K562 (cell line): ENCODE measurements around the gene CNKSR3. TPM values are rescaled to one million over a fixed set of nuclear protein-coding genes. Genes with fewer than 3 reads are reported as not detected.

Experiments
- CBX1 ChIP-seq: sonication (generic); IDR thresholded peaks from 2 replicates; pipeline ENCODE4 v1.6.1; 2016; ENCODE audit warnings: antibody characterized with exemption, low read depth, mild to moderate bottlenecking
- CCNT2 ChIP-seq: IDR thresholded peaks from 2 replicates; pipeline ENCODE4 v1.6.1; 2011; ENCODE audit warnings: borderline replicate concordance, low read depth, mild to moderate bottlenecking, moderate library complexity, mixed read lengths, low read length; ENCODE audit not compliant: insufficient read length; ENCODE audit errors: extremely low read depth
- CEBPG ChIP-seq, 3 experiments: fragments of 200-800 bp in 1 of 3; sonication (Bioruptor generic) in 1 of 3; sonication (generic) in 1 of 3; formaldehyde crosslinking in 1 of 3; IDR thresholded peaks in 2 of 3; conservative IDR thresholded peaks in 1 of 3; 2 replicates each; pipeline versions ENCODE4 v1.6.1 to v1.8.0; 2016 to 2022; ENCODE audit warnings: missing compliant biosample characterization in 2 of 3, missing genetic modification characterization in 2 of 3, mild to moderate bottlenecking in 1 of 3, missing genetic modification reagents in 1 of 3
- ELF4 ChIP-seq: fragments of 450-650 bp; formaldehyde crosslinking; IDR thresholded peaks from 2 replicates; pipeline ENCODE4 v1.4.0; 2022; ENCODE audit warnings: missing genetic modification characterization
- EP400 ChIP-seq: fragments of 450-650 bp; IDR thresholded peaks from 2 replicates; pipeline ENCODE4 v1.6.1; 2017; ENCODE audit warnings: antibody characterized with exemption, mild to moderate bottlenecking, moderate library complexity
- ETV6 ChIP-seq, 3 experiments: fragments of 150-350 bp in 1 of 3; sonication (generic) in 1 of 3; formaldehyde crosslinking in 1 of 3; IDR thresholded peaks; 2 replicates each; pipeline versions ENCODE4 v1.6.1 to v1.8.0; 2014 to 2022; ENCODE audit warnings: borderline replicate concordance in 2 of 3, low read depth in 2 of 3, antibody characterized with exemption in 1 of 3, low read length in 1 of 3, mild to moderate bottlenecking in 1 of 3, missing genetic modification reagents in 1 of 3
- EWSR1 ChIP-seq: fragments of 450-650 bp; IDR thresholded peaks from 2 replicates; pipeline ENCODE4 v1.6.1; 2018; ENCODE audit warnings: borderline replicate concordance, mild to moderate bottlenecking, low read depth, moderate library complexity; ENCODE audit not compliant: partially characterized antibody
- HDAC6 ChIP-seq: IDR thresholded peaks from 2 replicates; pipeline ENCODE4 v1.6.1; 2012; ENCODE audit warnings: low read depth, mild to moderate bottlenecking, control low read depth, inconsistent platforms, low read length, moderate library complexity
- JUND ChIP-seq, 2 experiments: IDR thresholded peaks; 2 replicates in 1 of 2; 3 replicates in 1 of 2; pipeline ENCODE4 v1.6.1; 2011; ENCODE audit warnings: borderline replicate concordance in 2 of 2, low read depth in 2 of 2, low read length in 2 of 2, improper control_type of control experiment in 1 of 2, missing biosample characterization in 1 of 2, missing genetic modification characterization in 1 of 2, missing genetic modification reagents in 1 of 2
- NKRF ChIP-seq: fragments of 450-650 bp; IDR thresholded peaks from 2 replicates; pipeline ENCODE4 v1.6.1; 2016; ENCODE audit warnings: borderline replicate concordance
- NONO ChIP-seq, 2 experiments: fragments of 200-400 bp in 1 of 2; fragments of 450-650 bp in 1 of 2; formaldehyde crosslinking in 1 of 2; IDR thresholded peaks; 2 replicates each; pipeline ENCODE4 v1.6.1; 2017; ENCODE audit warnings: low read depth in 2 of 2, mild to moderate bottlenecking in 2 of 2, moderate library complexity in 2 of 2, low read length in 1 of 2
- POLR2AphosphoS5 ChIP-seq: IDR thresholded peaks from 2 replicates; pipeline ENCODE4 v1.6.1; 2011; ENCODE audit warnings: mild to moderate bottlenecking, low read depth, low read length, moderate library complexity; ENCODE audit not compliant: control insufficient read depth, insufficient read depth
- SPI1 ChIP-seq: IDR thresholded peaks from 2 replicates; pipeline ENCODE4 v1.6.1; 2011; ENCODE audit warnings: low read depth, low read length, control low read depth, borderline replicate concordance
- TSC22D4 ChIP-seq: fragments of 450-650 bp; IDR thresholded peaks from 2 replicates; pipeline ENCODE4 v1.6.1; 2016; ENCODE audit warnings: missing genetic modification characterization, missing biosample characterization, control low read depth
- ZBTB17 ChIP-seq: fragments of 450-650 bp; formaldehyde crosslinking; IDR thresholded peaks from 2 replicates; pipeline ENCODE4 v1.4.0; 2020; ENCODE audit warnings: mild to moderate bottlenecking
- ZNF764 ChIP-seq: fragments of 250-450 bp; sonication (Bioruptor Pico); IDR thresholded peaks from 2 replicates; pipeline ENCODE4 v1.4.0; 2020; ENCODE audit warnings: low read depth, mild to moderate bottlenecking, moderate library complexity
- polyA plus RNA-seq, 8 experiments: library from polyadenylated mRNA; depleted of rRNA in 4 of 8; stranded (reverse) in 5 of 8; unstranded in 3 of 8; fragments of >200 nt; fragmentation: Nextera tagmentation in 2 of 8; fragmentation: Illumina TruSeq in 1 of 8; extraction: Ambion mirVana in 2 of 8; extraction: Trizol in 1 of 8; gene quantifications; 2 replicates each; pipeline versions ENCODE4 v1.2.1 to v1.2.3, GENCODE V29; 2011 to 2014; ENCODE audit warnings: inconsistent platforms in 1 of 8, missing spikeins in 1 of 8
- total RNA-seq, 7 experiments: library from RNA; depleted of rRNA in 6 of 7; stranded (reverse); fragments of >200 nt in 6 of 7; fragmentation: Illumina TruSeq in 2 of 7; extraction: Trizol in 2 of 7; gene quantifications; 2 replicates each; pipeline versions ENCODE4 v1.2.1 to v1.2.3, GENCODE V29; 2011 to 2021; ENCODE audit warnings: low replicate concordance in 1 of 7
- TF ChIP-seq, protein P1 (sequence below): sonication (generic); formaldehyde crosslinking; IDR thresholded peaks from 2 replicates; pipeline ENCODE4 v1.8.0; 2023; ENCODE audit warnings: missing genetic modification reagents, mild to moderate bottlenecking, borderline replicate concordance
- TF ChIP-seq, protein P2 (sequence below): fragments of 250-450 bp; sonication (Bioruptor Pico); IDR thresholded peaks from 2 replicates; pipeline ENCODE4 v1.8.0; 2022; ENCODE audit warnings: moderate library complexity, mild to moderate bottlenecking, inconsistent platforms

The CNKSR3 gene
- total and polyA plus RNA-seq, 9 of the 15 experiments (the other 6 are each of a cell fraction or from before 2014, with no cell fraction given), result 4.5 to 29.6 (median 9.5) TPM

DNA sequence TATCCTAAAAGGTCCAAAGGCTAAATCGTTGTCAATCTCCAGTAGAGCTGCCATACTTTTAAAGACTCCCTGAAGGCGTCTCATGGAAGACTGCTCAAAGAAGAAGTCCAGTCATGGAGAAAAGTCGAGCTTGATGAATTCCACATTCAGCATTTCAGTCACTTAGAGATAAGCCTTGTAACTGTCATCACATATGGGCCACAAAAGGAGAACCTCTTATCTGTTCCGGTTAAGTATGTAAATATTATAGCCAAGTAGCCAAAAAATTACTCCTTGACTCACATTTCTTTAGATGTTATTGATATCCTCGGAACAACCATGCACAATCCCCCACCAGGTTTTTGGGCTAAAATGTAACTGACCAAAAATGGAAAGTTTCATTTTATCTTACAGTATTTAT lies 9.8 kb upstream of the CNKSR3 start (continued):
- 0 out of 4 replicates have a peak, but pooled peaks of 1 of the 2 experiments have one; percentile 48 for TF ChIP-seq ETV6 (IDR thresholded peaks at IDR 0.05; ENCODE audit: borderline replicate concordance in 1 of 2, low read depth in 2 of 2, low read length in 1 of 2)
- no peak for TF ChIP-seq ETV6 (CRISPR knock-in tag; IDR thresholded peaks at IDR 0.05; ENCODE audit: borderline replicate concordance)
- no peak for TF ChIP-seq NKRF
- TF ChIP-seq EP400, result peak; percentile 57
- TF ChIP-seq CEBPG (CRISPR knock-in tag; IDR thresholded peaks at IDR 0.05), result no peak
- no peak for TF ChIP-seq CEBPG (tag; conservative IDR thresholded peaks at IDR 0.05 in 1 of 2, IDR thresholded peaks at IDR 0.05 in 1 of 2)
- TF ChIP-seq CCNT2, result peak; percentile 83
- TF ChIP-seq ZBTB17 (CRISPR knock-in tag), result no peak
- no peak for TF ChIP-seq EWSR1
- TF ChIP-seq, protein P1, sequence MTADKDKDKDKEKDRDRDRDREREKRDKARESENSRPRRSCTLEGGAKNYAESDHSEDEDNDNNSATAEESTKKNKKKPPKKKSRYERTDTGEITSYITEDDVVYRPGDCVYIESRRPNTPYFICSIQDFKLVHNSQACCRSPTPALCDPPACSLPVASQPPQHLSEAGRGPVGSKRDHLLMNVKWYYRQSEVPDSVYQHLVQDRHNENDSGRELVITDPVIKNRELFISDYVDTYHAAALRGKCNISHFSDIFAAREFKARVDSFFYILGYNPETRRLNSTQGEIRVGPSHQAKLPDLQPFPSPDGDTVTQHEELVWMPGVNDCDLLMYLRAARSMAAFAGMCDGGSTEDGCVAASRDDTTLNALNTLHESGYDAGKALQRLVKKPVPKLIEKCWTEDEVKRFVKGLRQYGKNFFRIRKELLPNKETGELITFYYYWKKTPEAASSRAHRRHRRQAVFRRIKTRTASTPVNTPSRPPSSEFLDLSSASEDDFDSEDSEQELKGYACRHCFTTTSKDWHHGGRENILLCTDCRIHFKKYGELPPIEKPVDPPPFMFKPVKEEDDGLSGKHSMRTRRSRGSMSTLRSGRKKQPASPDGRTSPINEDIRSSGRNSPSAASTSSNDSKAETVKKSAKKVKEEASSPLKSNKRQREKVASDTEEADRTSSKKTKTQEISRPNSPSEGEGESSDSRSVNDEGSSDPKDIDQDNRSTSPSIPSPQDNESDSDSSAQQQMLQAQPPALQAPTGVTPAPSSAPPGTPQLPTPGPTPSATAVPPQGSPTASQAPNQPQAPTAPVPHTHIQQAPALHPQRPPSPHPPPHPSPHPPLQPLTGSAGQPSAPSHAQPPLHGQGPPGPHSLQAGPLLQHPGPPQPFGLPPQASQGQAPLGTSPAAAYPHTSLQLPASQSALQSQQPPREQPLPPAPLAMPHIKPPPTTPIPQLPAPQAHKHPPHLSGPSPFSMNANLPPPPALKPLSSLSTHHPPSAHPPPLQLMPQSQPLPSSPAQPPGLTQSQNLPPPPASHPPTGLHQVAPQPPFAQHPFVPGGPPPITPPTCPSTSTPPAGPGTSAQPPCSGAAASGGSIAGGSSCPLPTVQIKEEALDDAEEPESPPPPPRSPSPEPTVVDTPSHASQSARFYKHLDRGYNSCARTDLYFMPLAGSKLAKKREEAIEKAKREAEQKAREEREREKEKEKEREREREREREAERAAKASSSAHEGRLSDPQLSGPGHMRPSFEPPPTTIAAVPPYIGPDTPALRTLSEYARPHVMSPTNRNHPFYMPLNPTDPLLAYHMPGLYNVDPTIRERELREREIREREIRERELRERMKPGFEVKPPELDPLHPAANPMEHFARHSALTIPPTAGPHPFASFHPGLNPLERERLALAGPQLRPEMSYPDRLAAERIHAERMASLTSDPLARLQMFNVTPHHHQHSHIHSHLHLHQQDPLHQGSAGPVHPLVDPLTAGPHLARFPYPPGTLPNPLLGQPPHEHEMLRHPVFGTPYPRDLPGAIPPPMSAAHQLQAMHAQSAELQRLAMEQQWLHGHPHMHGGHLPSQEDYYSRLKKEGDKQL, result no peak
- TF ChIP-seq CBX1, result no peak
- TF ChIP-seq ELF4 (CRISPR knock-in tag), result no peak
- no peak for TF ChIP-seq HDAC6
- TF ChIP-seq POLR2AphosphoS5, result peak; percentile 48; the same call in 1 of the 2 replicates
- no peak for TF ChIP-seq NONO (IDR thresholded peaks at IDR 0.05; ENCODE audit: low read depth in 2 of 2, low read length in 1 of 2)
- peak; percentile 41; the same call in 1 of the 2 replicates for TF ChIP-seq SPI1
- TF ChIP-seq JUND (IDR thresholded peaks at IDR 0.05; ENCODE audit: borderline replicate concordance, low read depth, low read length), result peak; percentile 86
- TF ChIP-seq JUND (tag; IDR thresholded peaks at IDR 0.05; ENCODE audit: borderline replicate concordance, low read depth, low read length), result peak; percentile 74; the same call in 1 of the 3 replicates
- TF ChIP-seq, protein P2, sequence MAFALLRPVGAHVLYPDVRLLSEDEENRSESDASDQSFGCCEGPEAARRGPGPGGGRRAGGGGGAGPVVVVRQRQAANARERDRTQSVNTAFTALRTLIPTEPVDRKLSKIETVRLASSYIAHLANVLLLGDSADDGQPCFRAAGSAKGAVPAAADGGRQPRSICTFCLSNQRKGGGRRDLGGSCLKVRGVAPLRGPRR (CRISPR knock-in tag), result no peak
- TF ChIP-seq ZNF764 (CRISPR knock-in tag), result no peak
- no peak for TF ChIP-seq TSC22D4 (tag)
